Panc1 (cell line): ENCODE results near the gene GMPPA. TPM values are rescaled to one million over a fixed set of nuclear protein-coding genes. Genes with fewer than 3 reads are reported as not detected.

ENCODE experiments used
- ATAC-seq: fragments of 200-7000 bp; cut with Tn5 transposase; 2 replicates; pipeline ENCODE4 v1.9.1; 2020; ENCODE audit warnings: mild to moderate bottlenecking, moderate library complexity
- BruUV-seq: library from RNA; stranded (reverse); fragments of 400-500 nt; replicated peaks from 2 replicates; lab custom pipeline; 2021; lab: Mats Ljungman, UMichigan
- CTCF ChIA-PET: fragments of 300-600 bp; sonication (Branson Sonifier 250); formaldehyde crosslinking; loops from one replicate; lab custom pipeline; 2022; ENCODE audit warnings: antibody characterized with exemption; lab: Charles Lee
- POLR2A ChIA-PET: fragments of 300-600 bp; sonication (Branson Sonifier 250); formaldehyde crosslinking; loops from one replicate; lab custom pipeline; 2022; ENCODE audit warnings: antibody characterized with exemption; lab: Charles Lee
- DNase-seq: peaks from one replicate; pipeline ENCODE4 v3.0.0-alpha.2; 2010; ENCODE audit warnings: low read depth, low spot score
- H3K27ac ChIP-seq: 2 replicates; pipeline ENCODE4 v1.5.1; 2011; ENCODE audit warnings: mild to moderate bottlenecking, low read length, inconsistent platforms
- H3K27me3 ChIP-seq: fragments of 200-500 bp; sonication (Bioruptor generic); 2 replicates; pipeline ENCODE4 v1.6.0; 2014; ENCODE audit warnings: low read length, inconsistent platforms; ENCODE audit not compliant: control insufficient read depth, insufficient read depth
- H3K36me3 ChIP-seq: fragments of 200-500 bp; sonication (Bioruptor generic); 2 replicates; pipeline ENCODE4 v1.5.1; 2014; ENCODE audit warnings: inconsistent platforms, mild to moderate bottlenecking, low read length, moderate library complexity; ENCODE audit not compliant: control insufficient read depth, insufficient read depth
- H3K4me1 ChIP-seq: 2 replicates; pipeline ENCODE4 v1.5.1; 2011; ENCODE audit warnings: inconsistent platforms, mild to moderate bottlenecking, low read length, moderate library complexity; ENCODE audit not compliant: control insufficient read depth, insufficient read depth
- H3K4me3 ChIP-seq, 2 experiments: 2 replicates each; pipeline ENCODE4 v1.5.1; 2011 to 2012; ENCODE audit warnings: low read depth in 2 of 2, low read length in 2 of 2, mild to moderate bottlenecking in 2 of 2, inconsistent platforms in 1 of 2, moderate library complexity in 1 of 2
- H3K9me3 ChIP-seq: fragments of 200-500 bp; sonication (Bioruptor generic); 2 replicates; pipeline ENCODE4 v1.5.1; 2014; ENCODE audit warnings: low read depth, mild to moderate bottlenecking, inconsistent platforms, low read length, moderate library complexity; ENCODE audit not compliant: control insufficient read depth, insufficient read depth
- CTCF ChIP-seq: fragments of 450-650 bp; IDR thresholded peaks from 2 replicates; pipeline ENCODE4 v1.5.1; 2017; ENCODE audit warnings: mild to moderate bottlenecking
- POLR2AphosphoS5 ChIP-seq: IDR thresholded peaks from 2 replicates; pipeline ENCODE4 v1.6.1; 2012; ENCODE audit warnings: mild to moderate bottlenecking, low read depth, low read length, moderate library complexity
- REST ChIP-seq, 2 experiments: IDR thresholded peaks; 2 replicates each; pipeline ENCODE4 v1.6.1; 2011 to 2012; ENCODE audit warnings: low read depth in 2 of 2, control low read depth in 1 of 2, low read length in 1 of 2, mild to moderate bottlenecking in 1 of 2, moderate library complexity in 1 of 2; ENCODE audit not compliant: insufficient read depth in 1 of 2
- SIN3A ChIP-seq: IDR thresholded peaks from 2 replicates; pipeline ENCODE4 v1.6.1; 2012; ENCODE audit warnings: low read depth, mild to moderate bottlenecking, low read length, moderate library complexity, borderline replicate concordance; ENCODE audit not compliant: insufficient read depth
- TCF7L2 ChIP-seq: IDR thresholded peaks from 2 replicates; pipeline ENCODE4 v1.6.1; 2011; ENCODE audit warnings: mild to moderate bottlenecking, low read depth, low read length, inconsistent platforms
- in situ Hi-C: cut with HindIII; loops from 2 replicates; pipeline ENCODE4 v1.10.0; 2016; ENCODE audit warnings: low sequenced_read_pairs, low pct_unique_long_range_greater_than_20kb
- intact Hi-C: fragments of 100-400 bp; cut with micrococcal nuclease; formaldehyde crosslinking; loops from one replicate; pipeline ENCODE4 v1.10.0; 2022; ENCODE audit not compliant: unreplicated experiment
- total RNA-seq: library from RNA; stranded (reverse); gene quantifications from one replicate; pipeline ENCODE4 v1.2.1, GENCODE V29; 2021; ENCODE audit not compliant: unreplicated experiment

Gene GMPPA
- total RNA-seq, 1 experiment from 2014 or later = 66.2 TPM

DNA sequence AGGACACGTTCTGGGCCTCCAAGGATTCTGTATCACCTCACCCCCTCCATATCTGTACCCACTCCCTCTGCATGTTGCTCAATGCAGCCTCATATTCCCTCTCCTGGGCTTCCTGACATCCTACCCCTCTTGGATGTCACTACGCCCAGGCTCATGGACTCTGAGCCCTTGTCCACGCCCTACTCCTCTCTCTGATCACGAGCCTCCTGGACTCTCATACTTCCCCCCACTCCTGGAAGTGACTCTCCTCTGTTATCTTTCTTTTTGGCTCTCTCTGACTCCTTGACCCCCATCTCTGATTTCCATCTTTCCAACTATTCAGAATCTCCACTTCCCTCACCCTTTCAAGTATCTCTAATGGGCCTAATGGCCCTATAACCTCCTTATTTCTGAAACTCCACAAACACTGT lies 47.3 kb downstream of the GMPPA start:
- Histone ChIP-seq H3K4me3 (no peak overlapping the region), H3K36me3 (0 out of 2 replicates have a peak, but pooled peaks cover 2% of the 10 kb centered on the region), H3K4me1 (peaks cover 9% of the 10 kb centered on the region; the same call in 1 of the 2 replicates), H3K27me3 (no peaks in the 10 kb centered on the region), H3K9me3 (no peaks in the 10 kb centered on the region), H3K27ac (no peak overlapping the region)
- ATAC-seq (no peak), DNase-seq (no peak)
- intact Hi-C loops (no loop called here), in situ Hi-C loops (no loop called here)
- no peak for TF ChIP-seq REST (IDR thresholded peaks at IDR 0.05; ENCODE audit: insufficient read depth in 1 of 2, low read depth in 2 of 2, low read length in 1 of 2)
- TF ChIP-seq SIN3A = no peak
- TF ChIP-seq POLR2AphosphoS5 = no peak
- no TSS peak for BruUV-seq
- POLR2A ChIA-PET = interaction anchor here (0.6 kb wide), 1 partner anchor 141 kb away, joined by 8 read pairs; no protein-coding TSS in a partner anchor
- CTCF ChIA-PET = no interaction called here

GRCh38 chr2:219547621-219548020 lies 48.9 kb downstream of the GMPPA start:
- H3K9me3 ChIP-seq = no peaks in the 10 kb centered on the region
- ATAC-seq = no peak
- TF ChIP-seq REST (IDR thresholded peaks at IDR 0.05; ENCODE audit: insufficient read depth in 1 of 2, low read depth in 2 of 2, low read length in 1 of 2) = no peak
- no peak for DNase-seq
- H3K4me1 ChIP-seq = peaks cover 4% of the 10 kb centered on the region; the same call in 1 of the 2 replicates
- no peak overlapping the region for H3K27ac ChIP-seq
- POLR2A ChIA-PET = no interaction called here
- intact Hi-C loops = no loop called here
- no peaks in the 10 kb centered on the region for H3K36me3 ChIP-seq
- CTCF ChIA-PET = no interaction called here
- in situ Hi-C loops = no loop called here
- H3K4me3 ChIP-seq = no peak overlapping the region
- no peaks in the 10 kb centered on the region for H3K27me3 ChIP-seq
- no TSS peak for BruUV-seq

GRCh38 chr2:219548990-219549389 lies 50.3 kb downstream of the GMPPA start:
- POLR2A ChIA-PET = no interaction called here
- CTCF ChIA-PET = no interaction called here
- H3K4me1 ChIP-seq = peaks cover 3% of the 10 kb centered on the region; the same call in 1 of the 2 replicates
- no peak for TF ChIP-seq POLR2AphosphoS5
- no peak for TF ChIP-seq TCF7L2
- no peak for TF ChIP-seq CTCF
- no peak for TF ChIP-seq SIN3A
- no peak for TF ChIP-seq REST (IDR thresholded peaks at IDR 0.05; ENCODE audit: insufficient read depth in 1 of 2, low read depth in 2 of 2, low read length in 1 of 2)
- ATAC-seq (no peak), DNase-seq (no peak)
- in situ Hi-C loops = no loop called here
- H3K36me3 ChIP-seq = no peaks in the 10 kb centered on the region
- no TSS peak for BruUV-seq
- H3K27me3 ChIP-seq = no peaks in the 10 kb centered on the region
- no peak overlapping the region for H3K27ac ChIP-seq
- no peaks in the 10 kb centered on the region for H3K9me3 ChIP-seq
- no peak overlapping the region for H3K4me3 ChIP-seq
- intact Hi-C loops = no loop called here
